ENCODE measurements around the gene CHURC1. TPM values are rescaled to one million over a fixed set of nuclear protein-coding genes. Genes with fewer than 3 reads are reported as not detected.

CHURC1 gene
- total RNA-seq, 1 donor from 2014 or later: 33.1 TPM

DNA sequence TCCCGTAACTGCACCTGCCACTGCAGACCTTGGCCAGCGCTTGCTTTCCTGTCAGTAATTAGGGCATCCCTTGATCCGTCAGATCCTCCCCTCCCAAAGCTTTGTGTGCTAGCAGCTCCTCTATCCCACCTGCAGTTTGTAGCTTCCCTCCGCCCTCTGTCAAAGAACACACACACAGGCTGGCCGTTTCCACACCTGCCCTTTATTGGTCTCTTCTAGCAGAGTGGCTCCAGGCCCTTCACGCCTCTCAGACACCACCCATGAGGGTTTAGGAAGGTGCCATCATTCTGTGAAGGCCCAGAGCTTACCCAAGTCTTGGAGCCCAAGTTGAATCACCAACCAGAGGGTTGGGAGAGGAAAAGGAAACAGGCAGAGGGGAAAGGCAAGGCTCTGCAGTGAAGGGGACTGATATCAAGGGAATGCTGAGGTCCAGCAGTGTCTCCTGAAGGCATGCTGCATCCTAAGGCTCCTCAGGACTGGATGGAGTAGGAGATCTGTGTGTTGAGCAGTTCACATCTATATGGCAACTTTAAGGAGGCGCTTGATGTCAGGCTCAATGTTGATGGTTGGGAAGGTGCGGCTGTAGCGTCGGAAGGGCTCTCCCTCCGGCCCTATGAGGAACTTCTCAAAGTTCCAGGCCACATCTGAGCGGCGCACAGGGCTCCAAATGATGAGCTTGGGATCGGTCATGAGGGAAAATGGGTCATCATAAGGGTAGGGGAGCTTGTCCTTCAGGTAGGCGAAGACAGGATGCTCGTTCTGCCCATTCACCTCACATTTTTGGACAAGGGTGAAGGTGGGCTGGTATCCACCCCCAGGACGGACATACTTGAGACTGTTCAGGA is 24.9 kb downstream of the CHURC1 start:
- DNase-seq (ENCODE audit: low read depth, low spot score): no peak
- Mint-ChIP-seq H3K4me1 (peaks cover 8% of the 10 kb centered on the region), H3K9me3 (no peaks in the 10 kb centered on the region), H3K27me3 (ENCODE audit: low read depth) (no peaks in the 10 kb centered on the region), H3K27ac (ENCODE audit: unreplicated experiment) (no peak overlapping the region), H3K4me3 (no peak overlapping the region), H3K36me3 (ENCODE audit: low read depth) (peaks cover 9% of the 10 kb centered on the region)
- TF ChIP-seq CTCF (conservative IDR thresholded peaks at IDR 0.05): no peak

DNA sequence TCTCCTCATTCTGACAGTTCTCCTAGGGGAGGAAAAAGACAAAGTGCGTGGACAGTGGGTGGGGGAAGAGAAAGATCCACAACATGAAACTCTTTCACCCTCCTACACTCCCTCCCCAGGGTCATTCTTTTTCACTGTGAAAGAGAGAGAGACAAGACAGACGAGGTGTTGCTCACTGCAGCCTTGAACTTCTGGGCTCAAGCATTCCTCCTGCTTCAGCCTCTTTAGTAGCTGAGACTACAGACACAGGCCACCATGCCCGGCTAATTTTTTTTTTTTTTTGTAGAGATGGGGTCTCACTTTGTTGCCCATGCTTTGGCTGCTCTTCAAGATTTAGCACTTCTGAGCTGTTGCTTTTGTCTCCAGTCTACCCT is 25.5 kb downstream of the CHURC1 start:
- no peaks in the 10 kb centered on the region for H3K27me3 Mint-ChIP-seq (ENCODE audit: low read depth)
- TF ChIP-seq CTCF (conservative IDR thresholded peaks at IDR 0.05): no peak
- no peaks in the 10 kb centered on the region for H3K9me3 Mint-ChIP-seq
- H3K36me3 Mint-ChIP-seq (ENCODE audit: low read depth): peaks cover 6% of the 10 kb centered on the region
- H3K4me3 Mint-ChIP-seq: no peak overlapping the region
- no peak for DNase-seq (ENCODE audit: low read depth, low spot score)
- peaks cover 8% of the 10 kb centered on the region for H3K4me1 Mint-ChIP-seq
- no peak overlapping the region for H3K27ac Mint-ChIP-seq (ENCODE audit: unreplicated experiment)

- no peak for TF ChIP-seq CTCF (conservative IDR thresholded peaks at IDR 0.05)
- no peaks in the 10 kb centered on the region for H3K9me3 Mint-ChIP-seq
- peaks cover 8% of the 10 kb centered on the region for H3K4me1 Mint-ChIP-seq
- peaks cover 6% of the 10 kb centered on the region for H3K36me3 Mint-ChIP-seq (ENCODE audit: low read depth)
- H3K27ac Mint-ChIP-seq (ENCODE audit: unreplicated experiment): no peak overlapping the region
- H3K4me3 Mint-ChIP-seq: no peak overlapping the region
- DNase-seq (ENCODE audit: low read depth, low spot score): no peak
- no peaks in the 10 kb centered on the region for H3K27me3 Mint-ChIP-seq (ENCODE audit: low read depth)
Measured at GRCh38 chr14:64940336-64940910, 26.2 kb downstream of the CHURC1 start.

DNA sequence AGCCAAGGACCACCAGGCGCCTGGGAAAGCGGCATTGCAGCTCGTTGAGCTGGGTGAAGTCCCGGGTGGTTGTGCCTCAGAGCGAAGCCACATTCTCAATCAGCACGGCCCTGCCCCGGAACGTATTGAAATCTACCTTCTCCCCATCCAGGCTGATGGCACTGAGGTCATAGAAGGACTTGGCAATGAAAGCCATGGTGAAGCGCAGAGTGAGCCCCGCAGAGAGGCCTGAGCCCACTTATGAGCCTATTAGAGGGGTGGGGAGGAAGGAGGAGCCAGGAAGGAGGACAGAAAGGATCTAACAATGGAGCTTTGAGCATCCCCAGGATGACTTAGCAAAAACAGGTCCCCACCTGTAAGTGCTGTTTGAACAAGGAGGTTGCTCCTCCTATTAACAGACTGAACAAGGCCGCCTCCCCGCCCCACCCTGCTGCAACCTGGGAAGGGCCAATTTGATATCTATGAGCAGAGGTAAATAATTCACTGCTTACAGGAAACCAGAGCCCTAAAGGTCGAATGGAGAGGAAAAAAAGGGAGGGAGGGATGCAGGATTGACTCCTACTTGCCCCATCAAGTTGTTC is 28.4 kb downstream of the CHURC1 start, which contains the start of gene GPX2:
TSS of gene GPX2 (minus strand) at position 215 of the 581 bp plus-strand sequence. CDS start at position 196, 19 bp downstream.
- H3K9me3 Mint-ChIP-seq: no peaks in the 10 kb centered on the region
- H3K36me3 Mint-ChIP-seq (ENCODE audit: low read depth): peaks cover 10% of the 10 kb centered on the region
- H3K4me1 Mint-ChIP-seq: no peaks in the 10 kb centered on the region
- no peak for DNase-seq (ENCODE audit: low read depth, low spot score)
- H3K27me3 Mint-ChIP-seq (ENCODE audit: low read depth): no peaks in the 10 kb centered on the region
- no peak within 1 kb of the TSS for H3K4me3 Mint-ChIP-seq
- H3K27ac Mint-ChIP-seq (ENCODE audit: unreplicated experiment): peak within 1 kb of the TSS; percentile 10
- no peak for TF ChIP-seq CTCF (conservative IDR thresholded peaks at IDR 0.05)

DNA sequence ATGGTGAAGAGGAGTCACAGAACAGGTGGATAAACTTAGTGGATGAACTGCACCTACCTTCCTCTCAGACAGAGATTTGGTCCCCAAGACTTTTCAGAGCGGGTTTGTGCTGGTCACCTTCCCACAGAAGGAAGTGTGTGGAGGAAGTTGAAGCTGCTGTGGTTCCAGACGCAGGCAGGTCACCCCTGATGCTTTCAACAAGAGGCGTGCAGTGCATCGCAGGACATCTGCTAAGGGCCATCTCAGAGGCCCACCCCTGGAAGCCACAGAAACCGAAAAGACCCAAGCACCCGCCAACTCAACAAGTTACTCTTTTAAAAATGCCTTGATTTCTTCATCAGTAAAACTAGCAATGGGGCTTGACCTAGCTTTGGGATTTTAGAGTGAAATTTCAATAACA is 29.3 kb downstream of the CHURC1 start:
- no peaks in the 10 kb centered on the region for H3K9me3 Mint-ChIP-seq
- no peak overlapping the region for H3K27ac Mint-ChIP-seq (ENCODE audit: unreplicated experiment)
- no peak for DNase-seq (ENCODE audit: low read depth, low spot score)
- H3K4me1 Mint-ChIP-seq: no peaks in the 10 kb centered on the region
- no peaks in the 10 kb centered on the region for H3K27me3 Mint-ChIP-seq (ENCODE audit: low read depth)
- H3K36me3 Mint-ChIP-seq (ENCODE audit: low read depth): peaks cover 10% of the 10 kb centered on the region
- H3K4me3 Mint-ChIP-seq: no peak overlapping the region
- no peak for TF ChIP-seq CTCF (conservative IDR thresholded peaks at IDR 0.05)

Data from neural crest cell (in vitro differentiated cells).